Measurements from ENCODE around the gene DISP2. TPM values are rescaled to one million over a fixed set of nuclear protein-coding genes. Genes with fewer than 3 reads are reported as not detected.

The DISP2 gene
- total RNA-seq, 1 experiment from 2014 or later = 1.3 TPM

DNA sequence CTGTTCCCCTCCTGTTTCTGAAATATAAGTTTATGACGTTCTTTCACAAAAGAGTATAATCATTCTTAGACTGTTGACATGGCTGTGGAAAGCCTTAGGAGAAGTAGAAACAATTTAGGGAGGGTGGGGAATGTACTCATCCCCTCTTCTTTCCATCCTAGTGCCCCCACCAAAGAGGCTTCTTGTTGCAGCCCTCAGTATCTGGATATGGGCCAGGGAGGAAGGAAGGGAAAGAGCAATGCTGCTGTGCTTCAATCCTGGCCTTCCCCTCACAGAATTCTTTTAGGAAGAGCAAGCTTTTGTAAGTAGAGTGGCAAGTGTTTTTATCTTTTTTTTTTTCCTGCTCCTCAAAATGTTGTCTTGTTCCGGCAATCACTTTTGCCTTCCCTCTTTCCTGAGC, 32.8 kb upstream of the DISP2 start:
- DNase-seq = no peak
- Mint-ChIP-seq H3K4me1 (ENCODE audit: low read depth, unreplicated experiment) (no peaks in the 10 kb centered on the region), H3K4me3 (ENCODE audit: low read depth, unreplicated experiment) (peak overlapping the region; percentile 50), H3K9me3 (ENCODE audit: low read depth, unreplicated experiment) (no peaks in the 10 kb centered on the region), H3K36me3 (ENCODE audit: insufficient read depth, unreplicated experiment) (peaks cover 18% of the 10 kb centered on the region), H3K27ac (ENCODE audit: unreplicated experiment) (no peak overlapping the region), H3K27me3 (ENCODE audit: unreplicated experiment) (no peaks in the 10 kb centered on the region)
- CTCF ChIA-PET = interaction anchor here (1.2 kb wide), 1 partner anchor 13 kb away, joined by 7 read pairs; no protein-coding TSS in a partner anchor
- TF ChIP-seq, protein P1, sequence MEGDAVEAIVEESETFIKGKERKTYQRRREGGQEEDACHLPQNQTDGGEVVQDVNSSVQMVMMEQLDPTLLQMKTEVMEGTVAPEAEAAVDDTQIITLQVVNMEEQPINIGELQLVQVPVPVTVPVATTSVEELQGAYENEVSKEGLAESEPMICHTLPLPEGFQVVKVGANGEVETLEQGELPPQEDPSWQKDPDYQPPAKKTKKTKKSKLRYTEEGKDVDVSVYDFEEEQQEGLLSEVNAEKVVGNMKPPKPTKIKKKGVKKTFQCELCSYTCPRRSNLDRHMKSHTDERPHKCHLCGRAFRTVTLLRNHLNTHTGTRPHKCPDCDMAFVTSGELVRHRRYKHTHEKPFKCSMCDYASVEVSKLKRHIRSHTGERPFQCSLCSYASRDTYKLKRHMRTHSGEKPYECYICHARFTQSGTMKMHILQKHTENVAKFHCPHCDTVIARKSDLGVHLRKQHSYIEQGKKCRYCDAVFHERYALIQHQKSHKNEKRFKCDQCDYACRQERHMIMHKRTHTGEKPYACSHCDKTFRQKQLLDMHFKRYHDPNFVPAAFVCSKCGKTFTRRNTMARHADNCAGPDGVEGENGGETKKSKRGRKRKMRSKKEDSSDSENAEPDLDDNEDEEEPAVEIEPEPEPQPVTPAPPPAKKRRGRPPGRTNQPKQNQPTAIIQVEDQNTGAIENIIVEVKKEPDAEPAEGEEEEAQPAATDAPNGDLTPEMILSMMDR (IDR thresholded peaks at IDR 0.05; ENCODE audit: unreplicated experiment) = no peak
- intact Hi-C loops (cut with micrococcal nuclease; ENCODE audit: unreplicated experiment) = no loop called here
- no TSS peak for BruUV-seq (replicated peaks)

DNA sequence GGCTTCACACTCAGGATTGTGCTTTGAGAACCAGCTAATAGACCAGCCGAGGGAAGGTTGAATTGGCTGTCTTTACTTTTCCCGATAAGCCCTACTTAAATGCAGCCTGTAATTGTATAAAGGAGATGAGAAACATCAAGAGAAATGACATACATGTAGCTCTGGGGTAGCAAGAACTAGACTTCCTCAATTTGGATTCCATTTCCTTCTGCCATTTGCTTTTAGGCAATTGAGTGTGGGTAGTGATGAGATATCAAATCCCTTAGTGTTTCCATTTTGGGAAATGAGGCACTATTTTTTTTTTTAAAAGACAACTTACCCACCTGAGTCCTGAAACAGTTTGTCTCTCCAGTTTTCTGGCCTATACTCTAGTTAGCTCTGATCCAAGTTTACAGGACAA, 32.3 kb upstream of the DISP2 start:
- Mint-ChIP-seq H3K9me3 (ENCODE audit: low read depth, unreplicated experiment) (no peaks in the 10 kb centered on the region), H3K4me1 (ENCODE audit: low read depth, unreplicated experiment) (no peaks in the 10 kb centered on the region), H3K36me3 (ENCODE audit: insufficient read depth, unreplicated experiment) (peaks cover 19% of the 10 kb centered on the region), H3K27me3 (ENCODE audit: unreplicated experiment) (no peaks in the 10 kb centered on the region), H3K4me3 (ENCODE audit: low read depth, unreplicated experiment) (peak overlapping the region; percentile 50), H3K27ac (ENCODE audit: unreplicated experiment) (no peak overlapping the region)
- TF ChIP-seq, protein P1 (IDR thresholded peaks at IDR 0.05; ENCODE audit: unreplicated experiment) = no peak
- intact Hi-C loops (cut with micrococcal nuclease; ENCODE audit: unreplicated experiment) = no loop called here
- no peak for DNase-seq
- CTCF ChIA-PET = interaction anchor here (1.2 kb wide), 1 partner anchor 13 kb away, joined by 7 read pairs; no protein-coding TSS in a partner anchor
- BruUV-seq (replicated peaks) = TSS peak; percentile 70

DNA sequence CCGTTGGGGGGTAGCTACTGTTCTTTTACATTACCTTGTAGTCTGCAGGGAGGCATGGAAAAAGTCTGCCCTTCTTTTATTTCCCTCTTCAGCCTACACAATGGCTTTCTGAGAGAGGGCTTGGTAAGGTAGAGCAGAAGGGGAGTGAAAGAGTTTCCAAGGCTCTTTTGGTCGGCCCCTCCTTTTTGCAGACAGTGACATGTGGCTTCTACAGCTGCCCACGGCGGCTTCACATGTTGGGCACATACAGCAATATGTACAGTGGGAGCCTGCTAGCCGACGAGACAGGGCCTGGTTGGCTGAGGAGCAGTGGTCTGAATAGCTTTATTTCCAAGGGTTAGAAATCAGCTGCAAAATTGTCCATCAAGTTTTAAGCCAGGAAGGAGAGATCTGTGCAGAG, 30.6 kb upstream of the DISP2 start:
- TF ChIP-seq, protein P1 (IDR thresholded peaks at IDR 0.05; ENCODE audit: unreplicated experiment) = no peak

DNA sequence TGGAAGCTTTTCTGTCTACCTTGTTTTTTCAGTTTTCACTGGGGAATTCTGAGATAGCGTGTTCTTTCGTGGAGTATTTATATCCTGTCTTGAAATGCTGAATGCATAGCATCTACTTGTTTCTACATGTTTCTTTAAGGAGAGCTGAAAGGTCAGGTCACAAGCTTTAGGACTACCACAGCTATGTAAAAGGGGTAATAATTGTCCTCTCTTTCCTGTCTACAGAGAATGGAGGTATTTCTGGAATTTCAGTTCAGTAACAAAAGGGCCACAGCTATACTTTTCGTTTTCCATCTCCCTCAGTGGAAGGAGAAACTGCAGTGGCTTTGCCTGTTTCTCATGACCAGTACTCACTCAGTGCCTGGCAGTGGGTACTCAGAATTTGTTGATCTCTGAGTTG, 29.8 kb upstream of the DISP2 start:
- intact Hi-C loops (cut with micrococcal nuclease; ENCODE audit: unreplicated experiment) = no loop called here

More for the DNA sequence above, 30.6 kb upstream of the DISP2 start:
- Mint-ChIP-seq H3K36me3 (ENCODE audit: insufficient read depth, unreplicated experiment) (peaks cover 20% of the 10 kb centered on the region), H3K27ac (ENCODE audit: unreplicated experiment) (no peak overlapping the region), H3K4me1 (ENCODE audit: low read depth, unreplicated experiment) (no peaks in the 10 kb centered on the region), H3K9me3 (ENCODE audit: low read depth, unreplicated experiment) (no peaks in the 10 kb centered on the region), H3K27me3 (ENCODE audit: unreplicated experiment) (no peaks in the 10 kb centered on the region), H3K4me3 (ENCODE audit: low read depth, unreplicated experiment) (no peak overlapping the region)
- intact Hi-C loops (cut with micrococcal nuclease; ENCODE audit: unreplicated experiment) = no loop called here
- BruUV-seq (replicated peaks) = no TSS peak
- DNase-seq = no peak
- CTCF ChIA-PET = interaction anchor here (1.7 kb wide), 1 partner anchor 11 kb away, joined by 7 read pairs; no protein-coding TSS in a partner anchor

More for the DNA sequence above, 29.8 kb upstream of the DISP2 start:
- H3K36me3 Mint-ChIP-seq (ENCODE audit: insufficient read depth, unreplicated experiment) = peaks cover 27% of the 10 kb centered on the region
- TF ChIP-seq, protein P1 (IDR thresholded peaks at IDR 0.05; ENCODE audit: unreplicated experiment) = no peak
- no peaks in the 10 kb centered on the region for H3K4me1 Mint-ChIP-seq (ENCODE audit: low read depth, unreplicated experiment)
- H3K27ac Mint-ChIP-seq (ENCODE audit: unreplicated experiment) = no peak overlapping the region
- CTCF ChIA-PET = interaction anchor here (1.6 to 1.7 kb wide), 2 partner anchors 10 kb away, joined by 6 to 7 read pairs; no protein-coding TSS in a partner anchor
- H3K4me3 Mint-ChIP-seq (ENCODE audit: low read depth, unreplicated experiment) = no peak overlapping the region
- DNase-seq = no peak
- H3K27me3 Mint-ChIP-seq (ENCODE audit: unreplicated experiment) = no peaks in the 10 kb centered on the region
- BruUV-seq (replicated peaks) = no TSS peak
- H3K9me3 Mint-ChIP-seq (ENCODE audit: low read depth, unreplicated experiment) = no peaks in the 10 kb centered on the region

All from Calu3 (cell line).